ENCODE measurements around the gene AP2M1. TPM values are rescaled to one million over a fixed set of nuclear protein-coding genes. Genes with fewer than 3 reads are reported as not detected.
A peak's percentile ranks its signal among the peaks of the same experiment; 100 is the strongest.

The AP2M1 gene
- total and polyA plus RNA-seq, 2 donors (not counting 3 experiments of a cell fraction or from before 2014, with no cell fraction given) = 431 to 602 TPM

DNA sequence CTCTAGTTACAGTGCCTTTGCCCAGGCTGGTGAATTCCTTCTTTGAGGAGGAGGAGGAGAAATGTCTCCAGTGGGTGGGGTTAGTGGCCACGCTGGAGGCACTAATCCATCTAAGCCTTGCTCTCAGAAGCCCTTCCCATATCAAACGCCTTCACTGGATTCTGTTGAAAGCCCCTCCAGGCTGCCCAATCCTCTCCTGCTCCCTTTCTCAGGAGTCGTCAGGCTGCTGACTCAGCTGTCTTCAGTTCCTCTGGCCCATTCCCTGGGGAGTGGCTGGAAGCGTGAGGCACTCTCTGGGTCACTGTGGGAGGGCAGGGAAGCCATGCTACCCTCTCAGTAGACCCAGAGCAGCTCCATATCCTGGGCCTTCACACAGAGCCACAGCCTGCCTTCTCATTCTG lies 2.7 kb downstream of the AP2M1 start:
- DNase-seq (ENCODE audit: low read depth, low spot score) = peak; percentile 56
- no peak for TF ChIP-seq POLR2AphosphoS5 (IDR thresholded peaks at IDR 0.05; ENCODE audit: insufficient read depth, low read depth, low read length)
- peak overlapping the region in 2 of 3 experiments; percentile 84 to 97 for H3K4me3 ChIP-seq (replicated peaks in 1 of 3; ENCODE audit: insufficient read depth in 1 of 3, low read depth in 1 of 3, low read length in 3 of 3)
- dilution Hi-C loops (cut with MboI; ENCODE audit: extremely low pct_ligation_motif_present, low sequenced_read_pairs) = no loop called here
- no peaks in the 10 kb centered on the region for H3K27me3 ChIP-seq (ENCODE audit: control insufficient read depth in 2 of 2, insufficient read depth in 2 of 2, low read length in 2 of 2)
- H3K9me1 ChIP-seq (replicated peaks; ENCODE audit: control insufficient read depth, extremely low read depth, insufficient read depth, low read length) = no peaks in the 10 kb centered on the region
- ChIA-PET POLR2A (no interaction called here), CTCF (interaction anchor here (1.2 to 1.6 kb wide), 7 partner anchors 8 to 72 kb away, joined by 3 to 14 read pairs (median 6); partner anchors contain the start of genes ABCF3 and EEF1AKMT4)
- H3K79me2 ChIP-seq (ENCODE audit: control insufficient read depth, insufficient read depth, low read length) = peaks cover 41% of the 10 kb centered on the region
- H3K4me1 ChIP-seq (ENCODE audit: control insufficient read depth, extremely low read depth, insufficient read depth, low read length) = peaks cover 28% of the 10 kb centered on the region
- intact Hi-C loops (cut with micrococcal nuclease) = loop anchor here (5.0 kb wide), 1 partner anchor 135 kb away; the partner anchor contains the start of gene EIF4G1
- peak overlapping the region; percentile 14 for H3K27ac ChIP-seq (ENCODE audit: insufficient read depth, low read depth, low read length)
- no peaks in the 10 kb centered on the region for H3K9me3 ChIP-seq (replicated peaks; ENCODE audit: control insufficient read depth, insufficient read depth, low read length)
- peak overlapping the region; percentile 81 for H3K4me2 ChIP-seq (ENCODE audit: insufficient read depth, low read length)
- no peak overlapping the region for H2AFZ ChIP-seq (ENCODE audit: low read depth, low read length)
- H4K20me1 ChIP-seq (replicated peaks; ENCODE audit: control insufficient read depth, extremely low read depth, insufficient read depth, low read length) = no peaks in the 10 kb centered on the region
- BruUV-seq (replicated peaks) = no TSS peak
- peak; percentile 59 for FAIRE-seq
- peaks cover 34 to 47% of the 10 kb centered on the region in 2 experiments for H3K36me3 ChIP-seq (ENCODE audit: control insufficient read depth in 2 of 2, extremely low read depth in 1 of 2, insufficient read depth in 2 of 2, low read length in 2 of 2)
- peak overlapping the region; percentile 2 for H3K9ac ChIP-seq (replicated peaks; ENCODE audit: extremely low read depth, insufficient read depth, low read length)

DNA sequence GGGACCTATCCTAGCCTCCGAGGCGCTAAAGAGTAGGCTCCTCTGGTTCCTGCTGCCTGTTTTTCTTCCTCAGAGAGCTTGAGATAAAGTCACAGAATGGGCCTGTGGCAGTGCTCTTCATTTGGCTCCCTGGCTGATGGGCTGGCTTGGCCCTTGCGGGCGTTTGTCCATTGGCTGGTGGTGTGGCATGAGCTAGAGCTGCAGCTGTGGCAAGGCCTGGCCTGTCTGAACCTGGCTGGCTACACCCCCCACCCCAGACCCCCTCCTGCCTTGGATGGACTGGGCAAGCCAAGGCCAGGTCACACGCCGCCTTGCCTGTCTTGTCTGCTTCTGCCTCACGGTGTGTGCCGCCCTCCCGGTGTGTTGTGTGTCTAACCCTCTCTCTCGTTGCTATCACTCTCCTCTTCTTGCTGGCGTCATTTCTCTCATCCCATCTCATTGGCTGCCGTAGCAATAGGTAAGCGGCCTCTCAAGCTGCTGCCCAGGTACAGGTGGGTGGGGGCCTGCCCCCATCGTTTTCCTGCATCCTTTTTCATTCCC lies 3.2 kb downstream of the AP2M1 start:
- peaks cover 41% of the 10 kb centered on the region for H3K79me2 ChIP-seq (ENCODE audit: control insufficient read depth, insufficient read depth, low read length)
- intact Hi-C loops (cut with micrococcal nuclease) = loop anchor here (5.0 kb wide), 1 partner anchor 134 kb away; the partner anchor contains the start of gene EIF4G1
- no peak for FAIRE-seq
- no peaks in the 10 kb centered on the region for H3K9me1 ChIP-seq (replicated peaks; ENCODE audit: control insufficient read depth, extremely low read depth, insufficient read depth, low read length)
- ChIA-PET POLR2A (no interaction called here), CTCF (interaction anchor here (1.3 kb wide), 1 partner anchor 52 kb away, joined by 3 read pairs; no protein-coding TSS in a partner anchor)
- no peak for DNase-seq (ENCODE audit: low read depth, low spot score)
- H3K9ac ChIP-seq (replicated peaks; ENCODE audit: extremely low read depth, insufficient read depth, low read length) = no peak overlapping the region
- no peak overlapping the region for H2AFZ ChIP-seq (ENCODE audit: low read depth, low read length)
- peaks cover 28% of the 10 kb centered on the region for H3K4me1 ChIP-seq (ENCODE audit: control insufficient read depth, extremely low read depth, insufficient read depth, low read length)
- no peaks in the 10 kb centered on the region for H4K20me1 ChIP-seq (replicated peaks; ENCODE audit: control insufficient read depth, extremely low read depth, insufficient read depth, low read length)
- H3K36me3 ChIP-seq (ENCODE audit: control insufficient read depth in 2 of 2, extremely low read depth in 1 of 2, insufficient read depth in 2 of 2, low read length in 2 of 2) = peaks cover 34 to 48% of the 10 kb centered on the region in 2 experiments
- dilution Hi-C loops (cut with MboI; ENCODE audit: extremely low pct_ligation_motif_present, low sequenced_read_pairs) = no loop called here
- TF ChIP-seq CTCF (IDR thresholded peaks at IDR 0.05; ENCODE audit: extremely low read depth in 1 of 2, insufficient read depth in 1 of 2, low read depth in 1 of 2, low read length in 2 of 2) = no peak
- no peak for TF ChIP-seq MYC (IDR thresholded peaks at IDR 0.05; ENCODE audit: low read depth, low read length)
- no peak for TF ChIP-seq JUN (IDR thresholded peaks at IDR 0.05; ENCODE audit: borderline replicate concordance, insufficient read depth, insufficient read length, low read depth)
- no peak for TF ChIP-seq POLR2A (IDR thresholded peaks at IDR 0.05; ENCODE audit: low read depth, low read length)
- no peak for TF ChIP-seq POLR2AphosphoS5 (IDR thresholded peaks at IDR 0.05; ENCODE audit: insufficient read depth, low read depth, low read length)
- TF ChIP-seq GATA2 (IDR thresholded peaks at IDR 0.05; ENCODE audit: insufficient read depth, insufficient read length, low read depth, low read length) = no peak
- H3K27me3 ChIP-seq (ENCODE audit: control insufficient read depth in 2 of 2, insufficient read depth in 2 of 2, low read length in 2 of 2) = no peaks in the 10 kb centered on the region
- BruUV-seq (replicated peaks) = no TSS peak
- H3K9me3 ChIP-seq (replicated peaks; ENCODE audit: control insufficient read depth, insufficient read depth, low read length) = no peaks in the 10 kb centered on the region
- H3K4me2 ChIP-seq (ENCODE audit: insufficient read depth, low read length) = no peak overlapping the region
- peak overlapping the region; percentile 2 for H3K27ac ChIP-seq (ENCODE audit: insufficient read depth, low read depth, low read length)
- no peak overlapping the region for H3K4me3 ChIP-seq (replicated peaks in 1 of 3; ENCODE audit: insufficient read depth in 1 of 3, low read depth in 1 of 3, low read length in 3 of 3)

Data from endothelial cell of umbilical vein (primary cell).